HG03196 (cell line): ENCODE data around the gene FLT3LG.

Source experiments
- ATAC-seq: cut with Tn5 transposase; IDR thresholded peaks from one replicate; pipeline ENCODE4 v1.9.1; 2021; ENCODE audit not compliant: unreplicated experiment

Gene FLT3LG

DNA sequence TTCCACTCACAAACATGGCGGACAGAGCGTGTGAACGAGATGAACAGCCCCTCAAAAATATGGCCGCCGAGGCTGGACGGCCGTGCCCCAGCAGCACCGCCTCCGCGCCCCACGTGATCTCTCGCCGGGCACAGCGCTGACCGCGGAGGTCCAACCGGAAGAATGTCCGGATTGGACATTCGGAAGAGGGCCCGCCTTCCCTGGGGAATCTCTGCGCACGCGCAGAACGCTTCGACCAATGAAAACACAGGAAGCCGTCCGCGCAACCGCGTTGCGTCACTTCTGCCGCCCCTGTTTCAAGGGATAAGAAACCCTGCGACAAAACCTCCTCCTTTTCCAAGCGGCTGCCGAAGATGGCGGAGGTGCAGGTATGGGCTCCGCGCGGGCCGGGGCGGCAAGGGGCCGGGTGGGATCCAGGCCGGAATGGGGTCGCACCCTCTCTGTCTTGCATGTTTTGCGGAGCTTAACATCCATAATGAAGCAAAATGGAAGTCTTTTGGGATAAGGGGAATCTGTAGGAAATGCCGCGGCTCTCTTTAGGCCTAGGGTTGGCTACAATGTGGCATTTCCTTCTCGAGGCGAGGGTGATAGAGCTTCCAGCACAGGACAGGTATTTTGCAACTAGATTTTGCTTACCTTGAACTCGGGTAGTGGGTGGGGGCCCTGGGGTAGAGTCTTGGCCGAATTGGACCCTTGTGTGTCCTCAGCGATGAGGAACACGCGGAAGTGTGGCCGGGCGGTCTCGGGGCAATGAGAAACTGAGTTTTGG lies 13.4 kb downstream of the FLT3LG start, which contains the start of gene RPL13A:
Gene RPL13A, plus strand, starts transcription at position 332 of the 769 bp plus-strand sequence. Its CDS starts 22 bp downstream, at position 354.
- ATAC-seq, result peak; percentile 93

DNA sequence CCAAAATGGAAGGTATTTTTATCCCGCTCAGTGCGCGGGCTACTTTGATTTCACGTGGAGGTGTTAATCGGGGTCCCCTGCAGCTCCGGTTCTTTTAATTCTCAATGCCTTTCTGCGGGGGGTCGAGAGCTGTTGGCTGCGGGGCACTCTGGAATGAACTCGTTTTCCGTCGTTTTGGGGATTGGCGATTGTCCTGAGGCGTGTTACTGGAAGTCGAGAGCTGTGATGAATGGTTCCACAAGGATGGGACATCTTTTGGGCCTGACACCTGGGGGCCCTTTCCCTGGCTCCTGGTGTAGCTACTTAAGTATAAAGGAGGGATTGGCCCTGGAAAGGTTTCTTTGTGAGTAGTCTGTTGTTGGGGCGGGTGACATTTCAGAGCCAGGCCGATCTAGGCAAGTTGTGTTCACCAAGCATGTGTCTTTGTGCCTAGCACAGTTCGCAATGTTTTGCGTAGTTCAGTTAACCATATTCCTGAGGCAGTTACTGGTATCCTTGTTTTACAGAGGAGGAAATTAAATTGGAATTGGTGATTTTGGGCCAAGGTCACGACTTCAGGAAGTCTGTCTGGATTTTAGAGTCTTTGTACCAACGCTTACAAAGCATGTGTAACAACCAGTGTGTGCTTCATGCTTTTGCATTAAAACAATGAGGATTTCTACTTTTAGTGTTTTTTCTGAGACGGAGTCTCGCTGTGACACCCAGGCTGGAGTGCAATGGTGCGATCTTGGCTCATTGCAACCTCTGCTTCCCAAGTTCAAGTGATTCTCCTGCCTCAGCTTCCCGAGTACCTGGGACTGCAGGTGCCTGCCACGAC lies 14.2 kb downstream of the FLT3LG start:
- no peak for ATAC-seq

DNA sequence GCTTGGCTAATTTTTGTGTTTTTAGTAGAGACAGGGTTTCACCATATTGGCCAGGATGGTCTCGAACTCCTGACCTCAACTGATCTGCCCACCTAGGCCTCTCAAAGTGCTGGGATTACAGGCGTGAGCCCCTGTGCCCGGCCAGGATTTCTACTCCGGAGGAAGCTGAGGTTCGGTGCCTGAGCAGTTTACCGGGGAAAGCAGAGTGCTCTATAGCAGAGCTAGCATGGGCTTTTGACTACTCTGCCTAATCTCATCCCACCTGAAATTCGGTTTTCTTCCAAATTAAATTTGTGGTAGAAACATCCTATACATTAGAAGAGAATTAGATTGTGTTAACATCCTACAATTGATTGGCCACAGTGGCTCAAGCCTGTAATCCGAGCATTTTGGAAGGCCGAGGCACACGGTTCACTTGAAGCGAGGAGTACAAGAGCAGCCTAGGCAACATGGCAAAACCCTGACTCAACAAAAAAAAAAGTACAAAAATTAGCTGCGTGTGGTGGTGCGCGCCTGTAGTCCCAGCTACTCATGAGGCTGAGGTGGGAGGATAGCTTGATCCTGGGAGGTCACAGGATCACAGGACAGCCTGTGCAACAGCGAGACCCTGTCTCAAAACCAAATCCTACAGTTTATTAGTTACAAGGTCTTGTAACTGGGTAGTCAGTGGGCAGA lies 15.0 kb downstream of the FLT3LG start:
- ATAC-seq, result no peak

DNA sequence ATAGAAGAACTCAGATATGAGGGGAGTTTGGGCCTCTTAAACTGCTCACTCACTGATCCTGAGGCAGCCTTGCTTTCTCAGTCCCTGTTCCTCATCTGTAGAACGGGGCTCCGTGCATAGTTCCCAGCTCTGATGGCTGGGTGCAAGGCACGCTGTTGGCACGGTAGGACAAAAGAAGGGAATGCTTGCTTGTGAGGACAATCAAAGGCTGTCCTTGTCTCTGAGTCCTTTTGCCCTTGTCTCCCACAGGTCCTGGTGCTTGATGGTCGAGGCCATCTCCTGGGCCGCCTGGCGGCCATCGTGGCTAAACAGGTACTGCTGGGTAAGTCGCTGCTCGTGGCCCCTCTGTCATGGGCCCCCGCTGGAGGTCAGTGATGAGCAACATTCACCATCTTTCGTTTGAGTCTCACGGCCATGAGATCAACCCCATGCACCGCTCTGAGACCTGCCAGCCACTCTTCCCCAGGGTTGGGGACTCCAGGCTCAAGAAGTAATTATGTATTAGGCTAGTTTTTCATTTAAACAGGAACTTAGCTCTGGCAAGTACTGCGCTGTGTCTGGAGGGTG lies 15.7 kb downstream of the FLT3LG start:
- no peak for ATAC-seq

DNA sequence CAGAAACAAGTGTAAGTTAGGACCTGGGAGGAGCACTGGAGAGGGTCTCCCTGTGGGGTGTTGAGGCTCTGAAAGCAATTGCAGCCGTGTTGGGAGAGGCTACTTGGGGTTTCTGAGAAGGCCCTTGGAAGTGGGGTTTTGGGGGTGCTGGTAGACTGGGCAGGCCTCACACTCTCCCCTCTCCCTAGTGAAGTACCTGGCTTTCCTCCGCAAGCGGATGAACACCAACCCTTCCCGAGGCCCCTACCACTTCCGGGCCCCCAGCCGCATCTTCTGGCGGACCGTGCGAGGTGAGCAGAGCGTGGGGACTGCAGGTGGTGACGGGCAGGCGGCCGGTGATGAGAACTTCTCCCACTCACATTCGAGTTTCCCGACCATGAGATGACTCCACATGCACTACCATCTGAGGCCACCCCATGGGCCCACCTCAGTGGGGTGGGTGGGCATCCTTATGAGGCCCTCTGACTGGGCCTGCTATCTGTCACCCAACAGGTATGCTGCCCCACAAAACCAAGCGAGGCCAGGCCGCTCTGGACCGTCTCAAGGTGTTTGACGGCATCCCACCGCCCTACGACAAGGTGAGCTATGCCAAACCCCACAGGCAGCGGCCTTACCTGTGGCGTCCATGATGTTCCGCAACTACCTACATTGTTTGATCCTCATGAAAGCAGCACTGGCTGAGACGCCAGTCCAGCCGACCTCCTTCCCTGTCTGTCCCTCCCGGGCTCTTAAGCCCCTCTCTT lies 16.4 kb downstream of the FLT3LG start:
- no peak for ATAC-seq

DNA sequence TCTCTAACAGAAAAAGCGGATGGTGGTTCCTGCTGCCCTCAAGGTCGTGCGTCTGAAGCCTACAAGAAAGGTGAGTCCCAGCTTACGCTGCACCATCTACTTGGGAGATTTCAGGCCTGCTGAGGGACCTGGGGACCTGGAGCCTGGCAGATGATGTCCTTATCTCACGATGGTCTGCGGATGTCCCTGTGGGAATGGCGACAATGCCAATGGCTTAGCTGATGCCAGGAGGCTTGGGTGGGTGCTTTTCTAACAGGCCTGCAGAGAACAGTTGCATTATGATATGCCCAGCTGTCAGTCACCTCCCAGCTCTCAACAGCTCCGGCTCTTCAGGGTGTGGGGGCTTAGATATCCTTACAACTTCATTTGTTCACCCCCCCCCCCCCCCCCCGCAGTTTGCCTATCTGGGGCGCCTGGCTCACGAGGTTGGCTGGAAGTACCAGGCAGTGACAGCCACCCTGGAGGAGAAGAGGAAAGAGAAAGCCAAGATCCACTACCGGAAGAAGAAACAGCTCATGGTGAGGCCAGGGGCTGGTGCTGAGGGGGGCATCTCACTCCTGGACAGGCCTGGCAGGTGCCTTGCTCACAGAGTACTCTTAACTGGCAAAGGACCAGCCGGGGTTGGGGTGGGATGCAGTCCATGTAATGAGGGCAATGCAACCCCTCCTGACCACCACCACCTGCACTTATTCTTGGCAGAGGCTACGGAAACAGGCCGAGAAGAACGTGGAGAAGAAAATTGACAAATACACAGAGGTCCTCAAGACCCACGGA lies 17.2 kb downstream of the FLT3LG start:
- no peak for ATAC-seq

DNA sequence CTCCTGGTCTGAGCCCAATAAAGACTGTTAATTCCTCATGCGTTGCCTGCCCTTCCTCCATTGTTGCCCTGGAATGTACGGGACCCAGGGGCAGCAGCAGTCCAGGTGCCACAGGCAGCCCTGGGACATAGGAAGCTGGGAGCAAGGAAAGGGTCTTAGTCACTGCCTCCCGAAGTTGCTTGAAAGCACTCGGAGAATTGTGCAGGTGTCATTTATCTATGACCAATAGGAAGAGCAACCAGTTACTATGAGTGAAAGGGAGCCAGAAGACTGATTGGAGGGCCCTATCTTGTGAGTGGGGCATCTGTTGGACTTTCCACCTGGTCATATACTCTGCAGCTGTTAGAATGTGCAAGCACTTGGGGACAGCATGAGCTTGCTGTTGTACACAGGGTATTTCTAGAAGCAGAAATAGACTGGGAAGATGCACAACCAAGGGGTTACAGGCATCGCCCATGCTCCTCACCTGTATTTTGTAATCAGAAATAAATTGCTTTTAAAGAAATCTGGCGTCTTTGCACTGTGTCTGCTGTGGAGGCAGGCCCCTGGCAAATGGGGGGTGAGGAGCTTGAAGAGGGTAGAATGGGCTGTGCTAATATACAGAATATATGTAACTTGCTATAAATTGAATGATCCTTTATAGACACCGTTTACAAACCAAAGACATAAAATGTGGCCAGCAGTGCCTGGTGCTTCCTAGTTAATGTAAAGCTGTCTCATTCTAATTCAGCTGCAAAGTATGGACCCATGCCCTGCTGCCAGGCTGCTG lies 18.0 kb downstream of the FLT3LG start:
- no peak for ATAC-seq

DNA sequence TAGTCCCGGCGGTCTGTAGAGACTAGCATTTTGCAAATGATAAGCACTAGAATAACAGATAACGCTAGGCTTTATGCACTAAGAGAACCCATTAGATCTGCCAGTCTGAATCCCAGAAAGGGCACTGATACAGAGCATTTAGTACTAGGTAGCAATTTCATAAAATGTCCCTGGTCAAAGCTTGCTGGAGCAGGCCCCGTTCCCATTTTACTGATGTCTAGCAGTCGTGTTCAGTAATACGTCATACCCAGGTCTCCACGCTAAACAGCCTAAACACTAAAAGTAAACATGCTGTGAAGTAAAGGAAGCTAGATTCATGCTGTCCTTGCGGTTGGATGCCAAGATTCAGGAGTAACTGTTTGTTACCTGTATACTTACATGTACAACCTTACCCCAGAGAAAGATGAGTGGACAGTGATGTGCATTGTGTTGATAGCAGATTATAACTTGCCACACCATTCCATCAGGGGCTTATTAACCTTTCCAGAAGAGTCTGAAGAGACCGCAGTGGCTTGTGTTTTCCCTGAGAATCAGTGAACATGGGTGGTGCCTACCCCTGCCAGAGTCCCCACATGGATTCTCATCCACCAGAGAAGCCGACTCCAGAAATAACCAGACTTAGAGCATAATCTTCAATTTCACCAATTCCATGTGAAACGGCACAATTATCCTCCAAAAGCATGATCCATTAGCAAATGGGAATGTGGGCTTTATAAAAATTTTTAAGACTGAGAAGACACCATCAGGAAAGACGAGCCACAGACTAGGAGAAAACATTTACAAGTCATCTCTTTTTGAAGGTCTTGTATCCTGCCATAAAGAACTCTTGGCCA lies 18.8 kb downstream of the FLT3LG start:
- no peak for ATAC-seq

DNA sequence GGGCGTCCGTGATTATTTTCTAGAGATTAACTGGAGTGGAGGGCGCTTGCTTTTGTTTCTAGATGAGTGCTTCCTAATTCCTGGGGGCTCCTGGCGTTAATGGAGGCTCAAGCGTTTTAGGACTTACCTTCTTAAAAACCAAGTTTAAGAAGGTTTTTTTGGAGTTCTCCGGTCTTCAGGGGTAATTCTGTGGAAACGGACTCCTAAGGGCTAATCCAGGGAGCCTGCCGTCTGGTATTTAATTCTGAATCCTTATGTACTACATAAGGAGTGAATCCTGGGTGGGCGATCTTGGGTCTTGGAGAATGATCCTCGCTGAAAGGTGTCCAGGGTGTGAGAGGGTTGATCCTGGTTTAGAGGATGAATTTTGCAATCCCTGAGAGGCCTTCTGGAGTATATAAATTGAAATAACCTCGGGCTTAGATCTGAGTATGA lies 22.6 kb downstream of the FLT3LG start:
- ATAC-seq, result no peak

DNA sequence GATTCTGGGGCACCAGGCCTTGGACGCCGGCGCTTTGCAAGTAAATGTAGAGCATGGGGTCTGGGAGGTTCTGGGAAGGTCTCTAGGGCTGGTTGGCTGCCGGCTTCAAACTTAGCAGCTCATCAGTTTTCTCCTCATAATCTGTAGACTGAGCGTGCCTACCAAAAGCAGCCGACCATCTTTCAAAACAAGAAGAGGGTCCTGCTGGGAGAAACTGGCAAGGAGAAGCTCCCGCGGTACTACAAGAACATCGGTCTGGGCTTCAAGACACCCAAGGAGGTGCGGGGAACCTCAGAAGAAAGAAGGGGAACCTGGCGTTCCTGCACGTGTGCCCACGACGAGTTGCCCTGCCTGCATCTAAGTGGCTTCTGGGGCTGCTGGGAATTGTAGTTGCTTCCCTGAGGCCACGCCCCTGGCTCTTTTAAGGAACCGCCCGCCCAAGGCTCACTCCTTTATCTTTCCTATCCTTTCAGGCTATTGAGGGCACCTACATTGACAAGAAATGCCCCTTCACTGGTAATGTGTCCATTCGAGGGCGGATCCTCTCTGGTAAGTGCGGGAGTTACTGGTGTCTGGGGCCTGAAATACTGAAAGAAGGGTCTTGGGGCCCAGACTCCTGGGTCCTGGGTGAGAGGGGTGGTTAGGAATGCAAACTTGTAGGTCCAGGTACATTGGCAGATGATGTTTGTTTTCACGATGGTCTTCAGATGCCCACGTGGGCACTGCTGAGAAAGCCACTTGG lies 23.2 kb downstream of the FLT3LG start:
- no peak for ATAC-seq

DNA sequence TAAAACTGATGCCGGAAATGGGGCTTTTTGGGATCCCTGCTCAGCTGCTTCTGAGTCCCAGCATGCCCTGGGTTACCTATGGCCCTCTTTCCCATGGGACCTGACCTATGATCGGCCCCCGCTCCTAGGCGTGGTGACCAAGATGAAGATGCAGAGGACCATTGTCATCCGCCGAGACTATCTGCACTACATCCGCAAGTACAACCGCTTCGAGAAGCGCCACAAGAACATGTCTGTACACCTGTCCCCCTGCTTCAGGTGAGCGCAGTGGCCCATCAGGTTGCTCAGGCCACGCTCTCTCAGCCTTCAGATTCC lies 23.7 kb downstream of the FLT3LG start:
- ATAC-seq, result no peak

DNA sequence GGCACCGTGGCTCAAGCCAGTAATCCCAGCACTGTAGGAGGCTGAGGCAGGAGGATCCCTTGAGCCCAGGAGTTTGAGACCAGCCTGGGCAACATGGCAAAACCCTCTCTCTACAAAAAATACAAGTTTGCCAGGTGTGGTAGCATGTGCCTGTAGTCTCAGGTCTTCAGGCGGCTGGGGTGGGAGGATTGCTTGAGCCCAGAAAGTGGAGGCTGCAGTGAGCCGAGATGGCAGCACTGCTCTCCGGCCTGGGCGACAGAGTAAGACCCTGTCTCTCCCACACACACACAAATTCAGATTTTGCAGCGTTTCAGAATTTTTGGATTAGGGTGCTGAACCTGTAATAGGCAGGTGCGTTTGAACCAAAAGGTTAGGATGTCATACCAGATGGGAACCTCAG lies 24.5 kb downstream of the FLT3LG start:
- no peak for ATAC-seq

DNA sequence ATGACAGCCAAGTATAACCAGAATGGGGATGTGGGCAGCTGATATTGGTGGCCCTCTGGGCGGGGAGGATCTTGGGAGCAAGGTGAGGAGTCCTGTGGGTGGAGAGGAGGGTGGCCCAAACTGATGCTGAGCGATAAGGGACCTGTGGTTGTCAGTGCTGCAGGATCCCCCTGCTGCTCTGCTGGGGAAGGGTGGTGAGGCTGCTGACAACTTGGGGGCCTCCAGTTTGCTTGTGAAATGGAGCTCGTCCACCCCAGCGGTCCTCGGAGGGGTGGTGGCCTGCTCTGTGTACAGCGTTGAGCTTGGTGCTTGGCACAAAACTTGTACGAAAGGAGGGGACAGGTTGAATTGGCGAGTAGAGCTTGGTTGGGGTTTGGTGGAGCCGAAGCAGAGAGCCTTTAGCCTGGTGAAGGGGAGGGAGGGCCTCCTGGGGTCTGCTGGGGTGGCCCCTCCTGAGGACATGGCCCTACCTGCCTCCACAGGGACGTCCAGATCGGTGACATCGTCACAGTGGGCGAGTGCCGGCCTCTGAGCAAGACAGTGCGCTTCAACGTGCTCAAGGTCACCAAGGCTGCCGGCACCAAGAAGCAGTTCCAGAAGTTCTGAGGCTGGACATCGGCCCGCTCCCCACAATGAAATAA lies 25.1 kb downstream of the FLT3LG start:
- no peak for ATAC-seq

DNA sequence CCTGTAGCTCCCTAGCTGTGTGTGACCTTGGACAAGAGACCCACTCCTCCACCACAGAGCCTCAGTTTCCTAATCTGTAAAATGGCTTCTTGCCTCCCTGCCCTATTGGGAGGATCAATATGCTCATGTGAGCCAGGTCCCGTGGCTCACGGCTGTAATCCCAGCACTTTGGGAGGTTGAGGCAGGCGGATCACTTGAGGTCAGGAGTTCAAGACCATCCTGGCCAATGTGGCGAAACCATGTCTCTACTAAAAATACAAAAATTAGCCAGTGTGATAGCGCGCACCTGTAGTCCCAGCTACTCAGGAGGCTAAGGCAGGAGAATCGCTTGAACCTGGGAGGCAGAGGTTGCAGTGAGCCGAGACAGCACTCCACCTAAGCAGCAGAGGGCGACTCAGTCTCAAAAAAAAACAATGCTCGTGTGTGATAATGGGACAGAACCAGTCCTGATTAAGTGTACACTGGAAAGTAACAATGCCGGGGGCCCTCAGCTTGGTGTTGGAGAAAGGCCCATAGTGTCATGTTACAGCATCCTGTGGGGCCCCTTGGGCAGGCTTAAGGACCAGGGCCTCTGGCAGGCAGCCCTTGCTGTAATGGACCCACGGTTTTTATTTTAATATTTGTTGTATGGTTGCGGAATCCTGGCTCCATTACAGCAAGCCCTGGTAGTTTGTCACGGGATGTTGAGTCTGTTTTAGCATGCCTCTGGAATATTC lies 29.0 kb downstream of the FLT3LG start:
- no peak for ATAC-seq

DNA sequence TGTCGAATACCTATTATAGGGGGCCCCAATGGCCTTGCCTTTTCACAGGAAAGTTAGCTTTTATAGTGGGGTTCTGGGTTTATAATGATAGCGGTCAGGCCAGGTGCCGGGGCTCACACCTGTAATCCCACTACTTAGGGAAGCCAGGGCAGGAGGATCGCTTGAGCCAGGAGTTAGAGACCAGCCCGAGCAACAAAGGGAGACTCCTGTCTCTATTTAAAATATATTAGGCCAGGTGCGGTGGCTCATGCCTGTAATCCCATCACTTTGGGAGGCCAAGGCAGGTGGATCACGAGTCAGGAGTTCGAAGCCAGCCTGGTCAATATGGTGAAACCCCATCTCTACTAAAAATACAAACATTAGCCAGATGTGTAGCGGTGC lies 29.6 kb downstream of the FLT3LG start:
- ATAC-seq, result no peak

DNA sequence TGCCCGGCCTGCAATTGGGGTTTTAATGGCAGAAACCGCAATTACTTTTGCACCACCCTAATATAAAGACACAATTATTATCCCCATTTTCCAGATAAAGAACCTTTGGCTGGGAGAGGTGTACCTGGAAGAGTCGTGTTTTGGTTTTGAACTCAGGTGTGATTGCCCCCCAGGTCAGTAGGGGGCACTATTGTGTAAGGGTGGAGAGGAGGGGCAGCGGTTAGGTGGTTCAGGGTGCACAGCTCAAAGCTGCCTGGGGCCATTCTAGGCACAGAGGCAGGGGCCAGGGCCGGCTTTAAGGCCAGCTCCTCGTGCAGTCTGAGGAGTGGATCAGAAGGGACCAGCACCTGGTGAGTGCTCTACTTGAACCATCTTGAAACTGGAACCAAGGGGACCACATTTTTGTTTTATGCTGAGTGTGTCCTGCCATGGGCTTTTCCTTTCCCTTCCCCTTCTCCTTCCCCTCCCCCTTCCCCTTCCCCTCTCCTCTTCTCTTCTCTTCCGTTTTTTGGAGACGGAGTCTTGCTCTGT lies 32.6 kb downstream of the FLT3LG start:
- no peak for ATAC-seq
